CD4-positive, alpha-beta T cell treated with Interleukin-15 for 4 hours (primary cell): Measurements from ENCODE around the gene CREB3.

Source experiments
- DNase-seq: peaks from one replicate; pipeline ENCODE4 v3.0.0-alpha.2; 2020; ENCODE audit warnings: low spot score

The CREB3 gene

GRCh38 chr9:35781066-35781465 is 48.6 kb downstream of the CREB3 start:
- DNase-seq = no peak

GRCh38 chr9:35783418-35783817 is 51.0 kb downstream of the CREB3 start:
- DNase-seq = no peak
